ENCODE measurements around the gene CRHR1.

CRHR1 gene

DNA sequence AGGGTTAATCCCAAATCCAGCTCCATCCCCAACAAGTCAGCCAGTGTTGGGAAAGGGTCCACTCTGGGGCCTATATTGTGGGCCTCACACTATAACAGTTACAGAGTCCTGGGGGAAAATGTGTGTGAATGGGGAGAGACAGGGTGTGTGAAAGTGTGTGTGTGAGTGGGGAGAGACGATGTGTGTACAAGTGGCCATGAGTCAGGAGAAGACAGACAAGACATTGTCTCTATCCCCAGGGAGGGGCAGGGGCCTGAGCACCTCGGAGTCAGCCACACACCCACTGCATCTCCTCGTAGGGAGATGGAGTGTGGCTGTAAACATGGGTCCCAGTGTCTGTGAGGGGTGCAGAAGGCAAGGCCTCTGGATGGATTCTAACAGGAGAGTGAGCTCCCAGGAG, 2.9 kb downstream of the CRHR1 start:
- DNase-seq (ENCODE audit: insufficient read length, low spot score) (no peak), FAIRE-seq (no peak)

DNA sequence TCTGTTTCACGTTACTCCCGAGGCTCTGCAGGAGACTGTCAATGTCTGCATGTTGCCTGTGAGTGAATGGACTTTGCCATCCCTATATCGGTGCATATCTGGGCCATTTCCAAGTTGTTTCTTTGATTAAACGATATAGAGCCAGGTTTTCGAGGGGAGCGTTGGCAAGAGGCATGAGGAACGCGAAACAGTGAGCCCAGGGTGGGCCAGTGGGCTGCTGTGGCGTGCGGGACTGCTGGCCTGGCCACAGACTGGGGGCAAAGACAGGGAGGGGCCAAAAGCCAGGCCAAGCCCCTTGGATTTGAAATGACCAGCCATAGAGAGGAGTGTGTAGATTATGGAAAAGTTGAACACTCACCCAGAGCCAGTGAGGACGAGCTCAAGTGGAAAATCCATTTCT, 3.5 kb downstream of the CRHR1 start:
- no peak for DNase-seq (ENCODE audit: insufficient read length, low spot score)
- peak; percentile 36 for FAIRE-seq

DNA sequence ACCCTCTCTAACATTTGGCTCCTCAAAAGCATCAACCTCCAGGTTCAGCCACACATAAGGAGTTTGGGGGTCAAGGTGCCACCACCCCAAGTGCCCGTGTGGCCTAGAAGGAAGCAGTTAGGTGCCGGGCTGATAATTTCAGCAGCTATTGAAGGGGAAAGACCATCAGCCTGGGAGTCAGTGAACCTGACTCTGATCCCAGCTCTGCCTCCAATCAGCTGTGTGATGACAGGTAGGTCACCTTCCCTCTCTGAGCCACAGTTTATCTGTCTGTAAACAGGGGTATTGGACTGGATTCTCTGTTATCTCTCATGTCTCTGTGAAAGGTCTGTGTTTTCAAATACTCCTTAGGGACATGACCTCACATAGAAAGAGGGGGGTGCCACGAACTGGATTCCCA, 3.9 kb downstream of the CRHR1 start:
- FAIRE-seq, result peak; percentile 48

DNA sequence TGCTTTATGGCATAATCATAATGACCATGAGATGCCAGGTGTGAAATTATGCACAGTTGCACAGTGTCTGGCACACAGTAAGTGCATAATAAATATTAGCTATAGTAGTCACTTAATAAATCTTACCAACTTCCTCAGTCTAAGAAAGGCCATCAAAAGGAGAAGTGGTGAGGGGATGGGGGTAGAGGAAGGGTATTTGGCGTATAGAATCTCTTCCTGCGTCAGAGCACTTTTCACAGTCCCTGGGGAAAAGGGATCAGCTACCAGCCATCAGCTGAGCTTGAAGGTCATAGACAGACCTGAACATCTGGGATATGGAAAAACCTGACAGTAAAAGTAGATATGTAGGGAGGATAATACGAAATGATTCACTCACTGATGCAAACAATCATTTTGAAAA, 5.8 kb downstream of the CRHR1 start:
- FAIRE-seq, result peak; percentile 40
- DNase-seq (ENCODE audit: insufficient read length, low spot score), result no peak

More for the DNA sequence above, 3.9 kb downstream of the CRHR1 start:
- DNase-seq (ENCODE audit: insufficient read length, low spot score), result no peak

DNA sequence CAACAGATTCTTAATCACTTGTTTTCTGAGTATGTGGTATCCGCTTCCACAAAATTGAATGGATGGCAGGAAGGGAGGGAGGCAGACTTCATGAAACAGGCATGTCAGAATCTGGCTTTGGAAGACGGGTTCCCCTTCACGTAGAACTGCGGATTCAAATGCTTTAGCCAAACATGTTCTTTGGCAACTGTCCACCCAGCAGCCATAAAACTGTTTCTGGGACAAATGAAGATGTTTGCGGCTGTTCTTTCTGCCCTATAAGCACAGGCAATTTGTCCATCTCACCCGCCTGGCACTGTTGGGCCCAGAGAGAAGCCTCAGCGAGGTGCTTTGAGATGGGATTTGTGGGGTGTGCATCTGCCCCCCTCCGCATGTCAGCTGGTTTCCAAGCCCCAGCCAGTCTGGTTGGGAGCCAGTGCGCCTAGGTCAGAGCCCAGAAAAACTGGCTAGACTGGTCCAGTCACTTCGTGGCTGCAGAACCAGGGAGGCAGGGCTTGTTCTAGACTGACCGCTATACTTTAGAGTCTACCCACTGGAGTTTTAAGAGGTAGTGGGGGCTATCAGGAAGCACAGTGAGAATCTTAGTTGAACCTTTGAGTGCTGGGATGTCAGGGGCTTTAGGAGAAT, 6.3 kb downstream of the CRHR1 start:
- FAIRE-seq (no peak), DNase-seq (ENCODE audit: insufficient read length, low spot score) (no peak)

DNA sequence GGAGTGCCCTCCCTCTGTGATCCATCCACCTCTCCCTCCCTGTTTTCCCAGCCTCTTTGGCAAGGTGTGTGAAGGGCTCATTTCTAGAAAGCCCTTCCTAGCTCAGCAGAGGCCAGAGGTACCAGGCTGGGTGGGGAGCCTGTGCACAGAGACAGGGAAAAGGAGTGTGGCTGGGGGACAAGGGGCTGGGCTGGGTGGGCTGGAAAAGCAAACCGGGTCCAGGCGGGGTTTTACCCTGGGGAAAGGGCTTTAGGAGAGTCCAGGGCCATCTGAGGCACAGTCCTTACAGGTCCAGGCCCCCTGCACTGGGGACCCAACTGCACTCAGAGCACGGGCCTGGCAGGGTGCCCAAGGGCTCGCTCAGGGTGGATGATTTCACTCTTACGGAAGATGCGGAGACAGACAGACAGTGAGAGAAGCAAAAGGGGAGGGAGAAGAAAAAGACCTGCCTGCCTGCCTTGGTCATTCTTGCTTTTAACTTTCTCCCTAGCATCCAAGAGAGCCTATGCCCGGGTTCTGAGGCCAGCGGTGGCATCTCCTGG, 7.0 kb downstream of the CRHR1 start:
- no peak for DNase-seq (ENCODE audit: insufficient read length, low spot score)
- no peak for FAIRE-seq

DNA sequence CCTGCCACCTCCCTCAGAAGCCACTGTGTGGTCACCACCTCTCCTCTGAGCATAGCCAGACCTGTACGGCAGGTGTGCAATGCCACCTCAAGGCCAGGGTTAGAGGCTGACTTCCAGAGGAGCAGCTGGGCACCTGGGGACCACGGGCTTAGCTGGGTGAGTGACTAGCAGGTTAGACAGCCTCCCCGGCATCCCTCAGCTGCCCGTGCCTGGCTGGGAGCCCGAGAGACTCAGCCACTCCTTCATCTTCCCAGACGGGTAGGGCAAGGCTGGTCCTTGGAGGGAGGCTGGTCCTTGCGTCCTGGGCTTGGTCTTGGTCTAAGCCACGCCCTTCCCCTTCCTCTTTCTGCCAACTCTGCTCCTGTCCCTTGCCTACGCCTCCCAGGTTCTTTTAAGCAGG, 7.8 kb downstream of the CRHR1 start:
- FAIRE-seq, result peak; percentile 51
- no peak for DNase-seq (ENCODE audit: insufficient read length, low spot score)

DNA sequence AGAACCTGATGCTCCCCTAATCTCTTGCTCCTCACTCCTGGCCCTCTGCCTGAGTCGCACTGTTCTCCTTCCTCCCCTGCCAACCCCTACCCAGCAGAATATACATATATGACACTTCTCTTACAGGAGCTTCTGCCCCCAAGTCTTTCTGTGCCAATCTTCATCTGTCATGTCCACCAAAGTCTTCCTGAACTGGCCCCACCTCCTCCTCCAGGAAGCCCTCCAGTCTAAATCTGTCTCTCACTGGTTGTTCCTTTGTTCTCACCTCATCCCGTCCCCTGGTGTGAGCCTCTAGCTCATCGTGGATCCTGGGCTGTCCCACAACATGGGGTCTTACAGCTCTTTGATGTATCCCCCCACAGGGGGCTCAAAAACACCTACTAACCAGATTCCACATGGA, 8.3 kb downstream of the CRHR1 start:
- DNase-seq (ENCODE audit: insufficient read length, low spot score), result no peak
- no peak for FAIRE-seq

DNA sequence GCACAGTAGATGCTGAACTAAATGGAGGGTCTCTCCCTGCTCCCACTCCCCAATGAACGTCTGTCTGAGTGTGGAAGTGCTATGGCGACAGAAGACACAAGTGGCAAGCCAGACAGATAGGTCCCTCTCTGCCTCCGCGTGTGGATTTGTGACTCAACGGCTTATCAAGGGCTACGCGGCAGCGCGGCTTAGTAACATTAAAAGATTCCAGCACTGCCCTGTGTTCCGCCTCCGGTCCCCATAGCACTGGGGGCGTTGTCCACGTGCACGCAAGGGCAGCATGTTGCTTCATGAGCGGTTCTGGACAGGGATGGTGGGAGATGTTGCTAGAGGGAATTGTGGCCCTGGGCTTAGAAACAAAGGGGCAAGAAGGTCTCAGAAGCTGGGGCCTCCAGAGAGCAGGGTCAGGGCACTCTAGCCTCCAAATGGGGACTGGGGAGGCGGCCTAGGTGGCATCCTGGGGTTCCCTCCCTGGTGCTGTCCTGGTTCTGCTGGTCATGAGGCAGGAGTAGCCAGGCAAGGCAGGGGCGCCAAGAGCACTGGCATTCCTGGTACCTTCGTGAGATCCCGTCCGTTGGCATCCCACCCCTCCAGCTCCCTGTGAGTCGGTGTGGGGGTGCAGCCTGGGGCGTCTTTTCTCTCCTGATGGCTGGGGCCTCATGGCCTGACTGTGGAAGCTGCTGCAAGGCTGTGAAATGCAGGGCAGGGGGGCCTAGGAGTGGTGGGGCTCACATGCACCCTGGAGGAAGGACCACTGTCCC, 9.1 kb downstream of the CRHR1 start:
- DNase-seq (ENCODE audit: insufficient read length, low spot score), result no peak
- no peak for FAIRE-seq

DNA sequence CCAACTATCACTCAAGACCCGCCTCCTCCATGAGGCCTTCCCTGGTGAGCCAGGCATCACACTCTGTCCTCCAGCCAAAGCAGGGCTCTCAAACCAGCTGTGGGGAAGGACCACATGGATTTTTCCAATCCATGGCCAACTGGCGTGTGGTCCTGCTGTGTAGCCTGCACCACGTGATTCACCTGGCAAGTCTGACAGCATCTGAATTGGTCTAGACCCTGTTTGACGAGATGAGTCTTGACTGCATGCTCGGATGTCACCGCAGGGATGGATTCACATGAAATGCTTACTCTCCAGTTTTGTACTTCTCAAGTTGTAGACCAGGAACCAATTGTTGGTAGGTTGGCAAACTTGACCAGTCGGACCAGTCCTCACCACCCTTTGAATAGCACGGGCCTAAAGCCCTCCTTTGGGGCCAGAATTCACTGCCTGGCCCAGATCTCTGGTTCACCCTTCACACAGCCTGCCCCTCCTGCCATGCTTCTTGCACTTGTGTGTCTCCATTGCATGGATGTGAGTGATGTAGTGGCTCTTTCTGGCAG, 9.9 kb downstream of the CRHR1 start:
- FAIRE-seq, result peak; percentile 76
- no peak for DNase-seq (ENCODE audit: insufficient read length, low spot score)

DNA sequence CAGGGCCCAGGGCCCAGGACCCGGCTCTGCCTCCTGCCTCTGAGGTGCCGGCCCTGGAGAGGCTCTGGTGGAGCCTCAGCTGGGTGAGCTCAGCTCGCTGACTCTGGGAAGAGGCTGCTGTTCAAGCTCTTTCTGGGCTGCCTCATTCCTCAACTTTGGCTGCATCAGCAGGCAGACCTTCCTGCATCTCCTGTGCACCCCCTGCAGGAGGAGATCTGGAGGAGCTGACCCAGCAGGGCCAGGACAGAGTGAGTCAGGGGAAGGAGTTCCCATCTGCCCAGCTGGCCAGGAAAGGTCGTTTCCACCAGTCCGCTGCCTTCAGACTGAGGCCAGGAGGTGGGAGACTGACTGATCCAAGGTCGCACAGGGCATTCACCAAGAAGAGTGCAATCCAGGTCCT, 10.7 kb downstream of the CRHR1 start:
- DNase-seq (ENCODE audit: insufficient read length, low spot score) (peak; percentile 65), FAIRE-seq (no peak)

DNA sequence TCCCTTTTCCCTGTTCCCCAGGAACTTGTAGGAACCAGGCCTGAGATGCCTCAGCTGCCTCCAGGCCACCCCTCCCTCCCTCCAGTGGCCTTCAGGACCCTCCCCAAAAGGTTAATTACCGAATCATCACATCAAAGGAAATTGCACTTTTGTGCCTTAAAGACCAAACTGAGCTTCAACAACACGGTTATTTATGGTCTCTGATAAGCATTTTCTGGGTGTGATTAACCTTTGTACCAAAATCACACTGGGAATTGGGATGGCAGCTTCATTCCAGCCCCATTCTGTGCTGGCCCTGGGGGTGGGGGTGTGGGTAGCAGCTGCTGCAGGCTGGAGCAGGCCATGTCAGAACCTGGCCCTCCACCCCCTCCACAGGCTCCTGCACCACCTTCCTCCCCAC, 16.7 kb downstream of the CRHR1 start:
- DNase-seq (ENCODE audit: insufficient read length, low spot score) (no peak), FAIRE-seq (no peak)

DNA sequence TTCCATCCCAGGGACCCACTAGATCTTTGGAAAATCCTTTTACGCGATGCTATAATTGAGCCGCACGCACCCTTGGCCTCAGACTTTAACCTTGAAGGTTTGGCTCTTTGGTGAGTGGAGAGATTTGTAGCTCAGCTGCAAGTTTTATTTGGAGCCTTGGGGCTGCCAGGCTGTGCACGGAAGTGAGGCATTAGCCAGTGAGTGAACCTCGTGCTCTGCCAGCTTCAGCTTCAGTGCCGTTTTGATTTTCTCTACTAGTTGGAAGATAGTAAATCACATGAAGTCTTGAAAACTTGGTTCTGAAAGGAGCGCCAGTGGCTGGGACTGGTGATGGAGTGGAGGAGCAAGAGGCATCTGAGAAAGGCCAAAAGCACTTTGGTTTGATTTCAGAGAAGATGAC, 17.3 kb downstream of the CRHR1 start:
- DNase-seq (ENCODE audit: insufficient read length, low spot score) (no peak), FAIRE-seq (no peak)

DNA sequence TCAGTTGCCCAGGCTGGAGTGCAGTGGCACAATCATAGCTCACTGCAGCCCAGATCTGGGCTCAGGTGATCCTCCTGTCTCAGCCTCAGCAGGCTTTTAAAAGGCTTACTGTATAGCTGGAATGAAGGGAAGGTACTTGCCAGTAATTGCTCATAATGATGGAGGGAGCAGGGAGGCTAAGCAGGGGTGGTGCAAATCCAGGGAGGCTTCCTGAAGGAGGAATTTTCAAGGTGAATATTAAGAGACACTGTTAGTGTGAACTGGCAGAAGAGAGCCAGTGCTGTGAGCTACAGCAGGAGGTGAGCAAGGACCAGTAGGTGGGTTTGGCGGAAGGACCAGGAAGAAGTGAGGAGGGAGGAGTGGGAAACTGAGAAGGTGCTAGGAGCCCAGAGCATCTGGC, 24.7 kb downstream of the CRHR1 start:
- no peak for DNase-seq (ENCODE audit: insufficient read length, low spot score)
- FAIRE-seq, result no peak

DNA sequence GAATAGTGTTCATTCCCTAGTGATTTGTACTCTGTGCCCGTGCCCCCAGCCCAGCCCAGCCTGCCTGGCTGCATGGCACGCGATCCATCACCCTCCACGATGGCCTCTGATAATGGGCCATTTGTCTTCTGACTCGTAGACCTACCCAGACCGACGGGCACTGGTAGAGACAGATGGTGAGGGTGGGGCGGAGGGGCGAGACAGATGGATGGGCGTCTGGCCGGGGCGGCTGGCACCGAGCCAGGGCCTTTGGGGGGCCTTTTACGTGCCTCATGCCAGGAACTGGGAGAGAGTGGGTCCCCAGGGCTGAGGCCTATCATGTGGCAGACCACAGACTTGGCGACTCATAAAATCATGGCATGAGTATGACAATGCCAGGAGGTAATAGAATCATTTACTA, 25.4 kb downstream of the CRHR1 start:
- FAIRE-seq (no peak), DNase-seq (ENCODE audit: insufficient read length, low spot score) (no peak)

DNA sequence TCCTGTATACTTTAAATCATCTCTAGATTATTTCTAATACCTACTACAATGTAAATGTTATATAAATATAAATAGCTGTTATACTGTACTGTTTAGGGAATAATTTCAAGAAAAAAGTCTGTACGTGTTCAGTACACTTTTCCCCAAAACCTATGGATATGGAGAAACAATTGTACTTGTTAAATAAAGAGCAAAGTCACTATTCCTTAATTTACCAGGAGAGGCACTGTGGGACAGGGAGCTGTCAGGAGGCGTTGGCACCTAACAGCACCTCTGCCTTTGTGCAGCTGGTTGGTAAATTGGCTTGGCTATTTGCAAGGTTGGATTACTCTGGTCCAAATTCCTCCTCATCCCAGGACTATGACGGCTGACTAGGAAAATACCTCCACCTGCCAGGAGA, 28.0 kb downstream of the CRHR1 start:
- peak; percentile 86 for FAIRE-seq
- no peak for DNase-seq (ENCODE audit: insufficient read length, low spot score)

DNA sequence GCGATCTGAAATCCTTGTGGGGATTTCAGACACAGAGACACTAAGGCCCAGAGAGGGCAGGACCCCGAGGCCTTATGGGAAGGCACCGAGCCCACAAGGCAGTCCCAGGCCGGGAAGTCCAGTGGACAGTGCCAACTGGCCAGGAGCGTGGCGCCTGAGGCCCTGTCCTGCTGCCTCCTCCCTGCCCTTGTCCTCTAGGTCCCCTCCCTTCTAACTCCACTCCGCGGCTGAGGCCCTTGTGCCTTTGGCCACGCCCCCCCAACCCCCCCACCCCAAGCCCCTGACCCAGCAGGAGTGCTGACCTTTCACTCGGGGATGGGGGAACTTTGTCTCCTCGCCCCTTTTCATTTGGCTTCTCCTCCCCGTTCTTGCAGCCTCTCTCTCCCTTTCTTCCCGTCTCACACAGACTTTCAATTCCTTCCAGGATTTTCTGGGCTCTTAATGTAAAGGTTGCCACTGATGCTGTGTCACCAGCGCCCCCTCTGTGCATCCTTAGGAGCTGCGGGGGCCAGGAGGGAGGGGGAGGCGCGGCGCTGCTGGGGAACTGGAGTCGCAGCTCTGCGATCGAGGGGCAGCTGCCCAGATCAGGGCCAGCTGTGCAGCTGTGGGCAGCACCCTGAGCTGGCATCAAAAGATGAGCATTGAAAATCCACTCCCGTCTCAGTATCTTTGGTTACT, 29.1 kb downstream of the CRHR1 start:
- no peak for DNase-seq (ENCODE audit: insufficient read length, low spot score)
- FAIRE-seq, result no peak

DNA sequence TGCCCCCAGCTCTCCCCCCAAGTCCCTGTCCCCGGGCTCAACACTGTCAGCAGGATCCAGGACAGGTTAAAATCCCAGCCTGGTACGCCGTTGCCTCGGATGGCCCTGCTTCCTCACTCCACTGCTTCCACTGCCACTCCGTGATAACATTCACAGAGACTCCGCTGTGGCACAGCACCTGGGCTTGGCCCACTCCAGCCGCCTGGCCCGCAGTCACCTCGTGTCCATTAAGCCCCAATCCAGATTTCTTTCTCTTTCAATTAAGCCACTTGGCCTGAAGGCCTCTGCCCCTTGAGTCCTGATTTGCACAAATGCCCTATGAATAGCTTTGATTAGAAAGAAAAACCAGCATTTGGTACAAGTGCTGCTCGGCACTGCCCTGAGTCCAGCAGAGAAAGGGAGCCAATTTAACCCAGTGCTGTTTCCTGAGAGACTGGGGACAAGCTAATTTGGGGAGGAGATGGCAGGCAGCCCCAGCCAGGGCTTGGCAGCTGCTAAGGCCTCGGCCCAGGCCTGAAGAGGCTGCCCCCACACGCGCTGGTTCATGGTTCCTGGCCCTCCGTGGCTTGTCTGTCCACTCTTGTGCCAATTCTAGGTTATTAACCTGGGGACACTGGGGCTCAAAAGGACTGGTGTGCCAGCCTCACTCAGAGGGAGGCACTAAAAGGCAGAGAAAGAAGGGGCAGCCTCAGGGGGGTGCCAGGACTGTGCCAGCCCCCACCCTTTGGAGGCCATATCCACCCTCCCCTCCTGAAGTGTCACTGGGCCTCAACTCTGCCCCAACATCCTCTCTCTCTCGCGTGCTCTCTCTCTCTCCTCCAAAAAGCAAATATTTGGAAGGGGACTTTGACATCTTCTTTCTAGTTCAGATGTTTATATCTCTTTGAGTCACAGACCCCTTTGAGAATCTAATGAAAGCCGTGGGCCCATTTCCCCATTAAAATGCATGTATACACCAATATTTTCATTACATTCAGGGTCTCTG, 30.8 kb downstream of the CRHR1 start:
- FAIRE-seq, result no peak
- no peak for DNase-seq (ENCODE audit: insufficient read length, low spot score)

DNA sequence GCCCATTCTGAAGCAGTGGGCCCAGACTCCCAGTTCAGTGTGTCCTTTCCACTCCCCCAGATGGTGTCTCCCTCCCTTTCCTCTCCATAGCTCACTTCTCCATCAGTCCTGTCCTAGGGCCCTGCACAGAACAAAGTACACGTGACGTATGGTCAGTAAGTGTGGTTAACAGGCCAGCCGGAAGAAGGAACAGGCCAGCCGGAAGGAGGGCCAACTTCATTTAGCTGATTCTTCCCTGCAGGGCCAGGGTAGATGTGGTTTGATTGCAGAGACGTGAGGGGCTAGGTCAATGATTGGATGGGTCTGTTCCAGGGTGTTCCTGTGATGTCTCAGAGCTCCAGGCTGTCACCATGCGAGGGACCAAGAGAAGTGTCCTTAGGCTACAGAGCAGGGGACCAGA, 31.6 kb downstream of the CRHR1 start:
- peak; percentile 54 for FAIRE-seq

DNA sequence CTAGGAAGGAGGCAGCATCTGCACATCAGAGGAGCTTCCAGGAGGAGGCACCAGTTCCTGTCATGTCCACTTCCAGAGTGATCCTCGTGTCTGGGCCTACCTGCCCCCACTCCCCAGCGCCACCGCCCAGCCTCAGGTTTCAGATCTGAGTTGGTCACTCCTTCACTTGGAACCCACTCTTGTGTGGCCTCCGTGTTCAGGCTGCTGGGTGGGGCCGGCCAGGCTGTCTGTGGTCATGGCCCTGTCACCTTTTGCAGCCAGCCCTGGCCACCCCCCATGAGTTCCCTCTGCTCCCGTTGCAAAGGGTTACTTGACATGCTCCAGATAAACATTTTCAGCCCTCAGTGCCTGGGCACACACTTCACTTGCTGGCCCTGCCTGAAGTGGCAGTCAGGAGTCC, 33.9 kb downstream of the CRHR1 start:
- FAIRE-seq, result no peak
- no peak for DNase-seq (ENCODE audit: insufficient read length, low spot score)

More for the DNA sequence above, 31.6 kb downstream of the CRHR1 start:
- DNase-seq (ENCODE audit: insufficient read length, low spot score), result no peak

Data from HTR-8/SVneo (cell line).